Neural cell (in vitro differentiated cells): ENCODE results near the gene CDH20.

Source experiments
- CTCF ChIP-seq: fragments of 450-650 bp; IDR thresholded peaks from 2 replicates; pipeline ENCODE4 v1.5.1; 2014; ENCODE audit warnings: antibody characterized with exemption, mild to moderate bottlenecking, moderate library complexity; ENCODE audit not compliant: poor library complexity, severe bottlenecking
- EP300 ChIP-seq: fragments of 450-650 bp; conservative IDR thresholded peaks from 2 replicates; pipeline ENCODE4 v1.6.1; 2014; ENCODE audit warnings: antibody characterized with exemption, mild to moderate bottlenecking, moderate library complexity; ENCODE audit not compliant: poor library complexity, severe bottlenecking
- EZH2 ChIP-seq: fragments of 200-600, 300-800 bp; shearing (Covaris generic), sonication (generic); IDR thresholded peaks from 2 replicates; pipeline ENCODE4 v1.6.1; 2014; ENCODE audit warnings: antibody characterized with exemption, low read length, borderline replicate concordance, mild to moderate bottlenecking; ENCODE audit not compliant: insufficient read depth, poor library complexity, severe bottlenecking
- MXI1 ChIP-seq: fragments of 450-650 bp; conservative IDR thresholded peaks from 2 replicates; pipeline ENCODE4 v1.6.1; 2014; ENCODE audit warnings: antibody characterized with exemption, mild to moderate bottlenecking; ENCODE audit not compliant: poor library complexity, severe bottlenecking
- POLR2AphosphoS5 ChIP-seq: IDR thresholded peaks from 2 replicates; pipeline ENCODE4 v1.6.1; 2012
- RAD21 ChIP-seq: fragments of 450-650 bp; conservative IDR thresholded peaks from 2 replicates; pipeline ENCODE4 v1.6.1; 2014; ENCODE audit warnings: antibody characterized with exemption, mild to moderate bottlenecking, moderate library complexity
- REST ChIP-seq: IDR thresholded peaks from 2 replicates; pipeline ENCODE4 v1.6.1; 2012; ENCODE audit warnings: borderline replicate concordance
- SMC3 ChIP-seq: fragments of 450-650 bp; conservative IDR thresholded peaks from 2 replicates; pipeline ENCODE4 v1.6.1; 2014; ENCODE audit warnings: antibody characterized with exemption, mild to moderate bottlenecking, moderate library complexity; ENCODE audit not compliant: poor library complexity
- TAF1 ChIP-seq: IDR thresholded peaks from 2 replicates; pipeline ENCODE4 v1.6.1; 2012; ENCODE audit warnings: low read depth

GRCh38 chr18:61337527-61337926 lies 4.3 kb downstream of the CDH20 start:
- no peak for TF ChIP-seq CTCF
- TF ChIP-seq POLR2AphosphoS5 = no peak
- TF ChIP-seq TAF1 = no peak
- no peak for TF ChIP-seq EP300
- no peak for TF ChIP-seq SMC3
- no peak for TF ChIP-seq MXI1
- no peak for TF ChIP-seq RAD21
- no peak for TF ChIP-seq EZH2
- TF ChIP-seq REST = no peak
